HUDEP-2 (cell line): Measurements from ENCODE around the gene ZNF174.
A peak's percentile ranks its signal among the peaks of the same experiment; 100 is the strongest.

Experiments used
- DNase-seq, 76 experiments: peaks; one replicate each; lab custom pipeline; 2025; ENCODE audit not compliant: unreplicated experiment in 76 of 76; lab: John Stamatoyannopoulos, UW

ZNF174 gene

DNA sequence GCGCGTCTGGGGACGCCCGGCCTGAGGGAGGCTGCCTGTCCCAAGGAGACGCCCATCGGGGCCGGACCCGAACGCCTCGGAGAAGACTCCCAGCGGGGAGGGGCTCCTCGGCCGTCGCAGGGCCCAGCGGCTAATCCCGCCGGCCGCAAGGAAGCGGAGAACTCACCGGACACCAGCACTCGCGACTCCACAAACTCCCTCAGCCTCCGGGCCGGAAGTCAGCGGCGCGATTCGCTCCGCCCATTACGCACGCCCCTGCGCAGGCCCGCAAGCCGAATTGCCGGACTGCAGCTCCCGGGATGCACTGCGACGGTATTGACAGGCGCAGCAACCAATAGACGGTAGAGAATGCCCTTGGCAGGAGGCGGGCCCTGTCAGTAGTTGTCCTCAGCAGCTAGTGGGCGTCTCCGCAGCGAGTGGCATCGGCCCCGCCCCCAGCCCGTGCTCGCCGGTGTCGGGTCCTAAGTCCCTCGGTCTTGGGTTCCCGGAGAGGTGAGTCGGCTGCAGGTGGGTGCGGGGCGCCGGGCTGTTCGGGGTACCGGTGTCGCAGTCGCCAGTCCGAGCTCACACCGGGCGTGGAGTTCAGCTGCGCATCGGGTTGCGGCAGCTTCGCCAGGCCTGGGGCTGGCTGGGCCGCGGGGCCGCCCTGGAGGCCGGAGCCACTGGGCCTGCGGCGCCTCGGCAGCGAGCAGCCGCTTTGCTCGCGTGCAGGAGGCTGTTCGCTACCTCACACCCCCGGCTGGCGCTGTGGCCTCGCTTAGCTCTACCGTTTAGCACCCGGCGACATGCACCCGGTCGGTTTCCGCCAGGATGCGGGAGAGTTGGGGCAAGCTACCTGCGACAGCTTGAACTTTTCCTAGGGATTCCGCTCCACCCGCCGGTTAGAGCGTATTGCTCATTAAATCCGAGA is at the start of gene ZNF174, which contains the start of gene ZSCAN32:
Gene ZNF174, plus strand, starts transcription at position 437 of the 910 bp plus-strand sequence. CDS start 790 bp downstream, outside the sequence.
Gene ZSCAN32, minus strand, starts transcription at position 226 of the 910 bp plus-strand sequence. CDS start 3,447 bp downstream, outside the sequence.
- peak; percentile 41 to 99 (median 97) for DNase-seq

DNA sequence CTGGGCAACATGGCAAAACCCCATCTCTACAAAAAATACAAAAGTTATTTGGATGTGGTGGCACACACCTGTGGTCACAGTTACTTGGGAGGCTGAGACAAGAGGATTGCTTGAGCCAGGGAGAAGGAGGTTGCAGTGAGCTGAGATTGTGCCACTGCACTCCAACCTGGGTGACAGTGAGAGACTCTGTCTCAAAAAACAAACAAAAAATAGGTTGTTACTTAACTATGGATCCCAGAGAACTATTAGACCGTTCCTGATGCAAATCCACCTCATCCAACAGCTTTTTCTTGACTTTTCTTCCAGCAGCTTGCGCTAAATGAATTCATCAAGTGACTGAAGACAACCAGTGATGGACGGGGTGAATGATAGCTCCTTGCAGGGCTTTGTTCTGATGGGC is 45.4 kb upstream of the ZNF174 start, which contains the start of gene OR2C1:
Gene OR2C1, plus strand, starts transcription at position 301 of the 400 bp plus-strand sequence. Its CDS starts 52 bp downstream, at position 353.
- DNase-seq: no peak

DNA sequence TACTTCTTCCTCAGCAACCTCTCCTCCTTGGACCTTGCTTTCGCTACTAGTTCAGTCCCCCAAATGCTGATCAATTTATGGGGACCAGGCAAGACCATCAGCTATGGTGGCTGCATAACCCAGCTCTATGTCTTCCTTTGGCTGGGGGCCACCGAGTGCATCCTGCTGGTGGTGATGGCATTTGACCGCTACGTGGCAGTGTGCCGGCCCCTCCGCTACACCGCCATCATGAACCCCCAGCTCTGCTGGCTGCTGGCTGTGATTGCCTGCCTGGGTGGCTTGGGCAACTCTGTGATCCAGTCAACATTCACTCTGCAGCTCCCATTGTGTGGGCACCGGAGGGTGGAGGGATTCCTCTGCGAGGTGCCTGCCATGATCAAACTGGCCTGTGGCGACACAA is 44.9 kb upstream of the ZNF174 start:
- DNase-seq: no peak

DNA sequence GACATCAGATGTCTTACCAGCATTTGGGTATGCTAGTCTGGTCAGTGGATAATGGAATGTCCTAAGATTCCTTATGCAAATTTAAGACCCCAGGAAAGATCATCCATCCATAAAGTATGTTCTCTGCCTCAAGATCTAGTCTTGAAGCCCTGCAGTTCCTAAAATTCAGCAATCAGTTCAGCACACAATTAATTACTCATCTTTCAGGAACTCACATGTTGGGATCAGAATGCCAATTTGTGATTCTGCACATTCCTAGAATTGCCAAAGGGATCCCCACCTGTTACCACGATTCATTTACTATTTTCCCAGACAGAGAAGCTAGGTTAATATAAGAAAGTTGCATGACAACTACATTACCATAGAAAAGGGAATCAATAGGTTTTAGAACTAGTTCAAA is 42.1 kb upstream of the ZNF174 start:
- DNase-seq: no peak

DNA sequence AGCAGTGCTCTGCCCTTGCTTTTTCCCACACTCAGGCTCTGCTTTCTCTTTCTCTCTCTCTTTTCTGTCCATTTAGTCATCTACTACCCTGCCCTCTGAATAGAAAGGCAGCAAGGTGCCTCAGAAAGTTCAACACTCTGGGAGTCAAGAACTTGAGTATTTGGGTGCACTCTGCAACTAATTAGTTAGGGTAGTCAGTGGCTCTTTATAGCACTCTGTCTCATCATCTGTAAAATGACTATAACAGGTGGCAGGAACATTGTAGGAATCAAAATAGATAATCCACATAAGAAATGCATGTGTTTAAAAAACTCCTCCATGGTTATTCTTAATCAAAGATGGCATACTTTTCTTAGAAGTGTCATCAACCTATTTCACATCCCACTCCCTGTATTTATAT is 38.1 kb upstream of the ZNF174 start:
- no peak for DNase-seq

DNA sequence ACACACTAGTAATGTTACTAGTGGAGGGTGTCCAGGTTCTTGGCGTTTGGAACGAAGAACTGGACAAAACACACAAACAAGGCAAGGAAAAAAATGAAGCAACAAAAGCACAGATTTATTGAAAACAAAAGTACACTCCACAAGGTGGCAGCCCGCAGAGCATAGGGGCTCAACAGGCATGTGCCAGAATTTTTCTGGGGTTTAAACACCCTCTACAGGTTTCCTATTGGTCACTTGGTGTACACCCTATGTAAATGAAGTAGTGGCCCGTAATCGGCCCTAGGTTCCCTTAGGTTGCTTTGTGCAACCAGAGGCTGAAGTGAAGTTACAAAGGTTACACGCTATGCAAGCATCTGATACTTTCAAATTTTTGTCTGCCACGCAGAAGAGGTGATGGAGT is 37.2 kb upstream of the ZNF174 start:
- no peak for DNase-seq

DNA sequence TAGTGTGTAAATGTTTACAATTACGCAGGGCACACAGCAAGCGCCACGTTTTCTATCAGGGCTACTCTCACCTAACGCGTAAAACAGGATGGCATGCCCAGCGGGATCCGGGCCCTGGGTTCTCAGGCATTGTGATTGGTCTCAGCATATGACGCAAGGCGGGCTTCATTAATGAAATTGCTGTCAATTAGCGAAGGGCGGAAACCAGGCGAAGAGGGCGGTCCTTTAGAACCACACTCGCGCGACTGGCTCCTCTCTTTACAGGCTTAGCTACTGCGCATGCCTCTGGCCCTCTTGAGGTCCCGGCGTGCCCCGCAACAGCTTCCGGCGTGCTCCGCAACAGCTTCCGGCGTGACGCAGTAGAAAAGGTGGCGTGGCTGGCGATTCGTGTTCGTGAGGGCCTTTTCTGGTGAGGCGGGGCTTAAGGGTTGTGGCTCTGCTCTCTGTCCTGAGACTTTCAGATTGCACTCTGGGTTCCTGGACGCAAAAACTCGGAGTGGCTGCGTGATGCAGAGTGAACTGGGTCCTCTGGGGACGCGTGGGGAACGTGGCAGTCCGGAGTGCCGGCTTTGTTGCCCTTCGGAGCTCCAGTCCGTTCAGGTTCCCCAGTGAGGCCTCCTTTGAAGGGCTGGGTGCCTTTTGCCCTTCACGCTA is 36.1 kb upstream of the ZNF174 start:
- peak in 73 of 76 experiments; percentile 15 to 87 (median 68) for DNase-seq

DNA sequence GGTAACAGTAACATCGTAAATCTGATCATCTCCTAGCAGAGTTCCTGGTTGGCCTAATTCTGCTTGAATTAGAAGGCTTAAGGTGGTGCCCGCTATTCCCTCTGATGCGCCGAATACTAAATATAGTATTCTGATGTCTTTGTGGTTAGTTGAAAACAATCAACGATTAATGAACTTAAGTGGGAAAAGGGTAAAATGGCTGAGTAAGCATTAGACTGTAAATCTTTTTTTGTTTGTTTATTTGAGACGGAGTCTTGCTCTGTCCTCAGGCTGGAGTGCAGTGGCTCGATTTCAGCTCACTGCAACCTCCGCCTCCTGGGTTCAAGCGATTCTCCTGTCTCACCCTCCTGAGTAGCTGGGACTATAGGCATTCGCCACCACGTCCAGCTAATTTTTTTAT is 31.9 kb upstream of the ZNF174 start:
- no peak for DNase-seq

DNA sequence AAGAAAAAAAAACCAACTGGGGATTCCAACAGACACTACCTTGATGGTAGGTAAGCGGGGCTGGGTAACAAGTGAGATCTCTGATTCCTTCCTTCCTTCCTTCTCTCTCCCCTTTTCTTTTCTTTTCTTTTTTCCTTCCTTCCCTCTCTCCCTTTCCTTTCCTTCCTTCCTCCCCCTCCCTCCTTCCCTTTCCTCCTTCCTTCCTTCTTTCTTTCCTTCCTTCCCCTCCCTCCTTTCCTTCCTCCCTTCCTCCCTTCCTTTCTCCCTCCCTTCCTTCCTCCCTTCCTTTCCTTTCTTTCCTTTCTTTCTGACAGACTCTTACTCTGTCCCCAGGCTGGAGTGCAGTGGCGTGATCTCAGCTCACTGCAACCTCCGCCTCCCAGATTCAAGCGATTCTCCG is 25.3 kb upstream of the ZNF174 start:
- no peak for DNase-seq

DNA sequence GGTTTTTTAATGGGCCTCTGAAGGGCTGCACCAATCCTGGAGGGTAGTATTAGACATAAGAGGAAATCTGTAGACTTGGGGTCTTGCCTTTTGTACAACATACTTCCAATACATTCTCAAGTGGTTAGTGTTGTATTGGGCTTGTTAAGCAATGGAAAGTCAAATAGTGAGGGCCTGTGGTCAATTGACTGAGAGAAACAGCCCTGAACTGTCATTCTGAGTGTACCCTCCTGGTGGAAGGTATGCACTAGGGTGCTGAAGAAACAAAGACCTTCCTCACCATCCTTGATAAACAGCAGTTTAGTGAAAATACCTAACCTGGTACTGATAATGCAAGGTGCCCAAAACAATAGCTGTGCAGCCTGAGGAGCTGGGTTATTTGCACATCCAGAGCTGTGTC is 23.1 kb upstream of the ZNF174 start:
- DNase-seq: no peak

DNA sequence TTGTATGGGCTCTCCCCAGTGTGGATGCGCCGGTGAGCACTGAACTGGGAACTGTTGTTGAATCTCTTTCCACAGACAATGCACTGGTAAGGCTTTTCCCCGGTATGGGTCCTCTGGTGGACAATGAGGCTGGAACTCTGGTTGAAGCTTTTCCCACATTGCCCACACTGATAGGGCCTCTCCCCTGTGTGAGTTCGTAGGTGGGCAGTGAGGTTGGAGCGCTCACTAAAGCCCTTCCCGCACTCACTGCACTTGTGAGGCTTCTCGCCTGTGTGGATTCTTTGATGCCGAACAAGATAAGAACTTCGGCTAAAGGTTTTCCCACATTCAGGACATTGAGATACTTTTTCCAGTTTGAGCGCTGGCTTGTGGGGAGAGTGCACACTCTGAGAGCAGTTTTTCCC is 18.0 kb upstream of the ZNF174 start:
- DNase-seq: no peak

DNA sequence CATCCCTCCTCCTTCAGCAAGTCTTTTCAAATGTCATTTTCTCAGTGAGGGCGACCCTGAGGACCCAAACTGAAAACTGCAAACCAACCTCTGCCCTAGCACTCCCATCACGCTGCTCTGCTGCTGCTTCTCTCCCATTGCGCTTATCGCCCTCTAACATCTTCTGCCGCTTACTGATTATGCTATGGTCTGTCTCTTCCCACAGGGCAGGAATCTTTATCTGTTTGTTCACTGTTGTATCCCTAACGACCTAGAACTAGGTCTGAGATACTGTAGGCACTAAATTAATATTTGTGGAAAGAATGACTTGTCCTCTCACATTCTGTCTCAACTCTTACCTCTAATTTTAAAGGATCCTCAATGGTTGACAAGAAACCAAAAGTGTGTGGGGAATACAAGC is 12.7 kb upstream of the ZNF174 start:
- peak in 43 of 76 experiments; percentile 2 to 87 (median 36) for DNase-seq

DNA sequence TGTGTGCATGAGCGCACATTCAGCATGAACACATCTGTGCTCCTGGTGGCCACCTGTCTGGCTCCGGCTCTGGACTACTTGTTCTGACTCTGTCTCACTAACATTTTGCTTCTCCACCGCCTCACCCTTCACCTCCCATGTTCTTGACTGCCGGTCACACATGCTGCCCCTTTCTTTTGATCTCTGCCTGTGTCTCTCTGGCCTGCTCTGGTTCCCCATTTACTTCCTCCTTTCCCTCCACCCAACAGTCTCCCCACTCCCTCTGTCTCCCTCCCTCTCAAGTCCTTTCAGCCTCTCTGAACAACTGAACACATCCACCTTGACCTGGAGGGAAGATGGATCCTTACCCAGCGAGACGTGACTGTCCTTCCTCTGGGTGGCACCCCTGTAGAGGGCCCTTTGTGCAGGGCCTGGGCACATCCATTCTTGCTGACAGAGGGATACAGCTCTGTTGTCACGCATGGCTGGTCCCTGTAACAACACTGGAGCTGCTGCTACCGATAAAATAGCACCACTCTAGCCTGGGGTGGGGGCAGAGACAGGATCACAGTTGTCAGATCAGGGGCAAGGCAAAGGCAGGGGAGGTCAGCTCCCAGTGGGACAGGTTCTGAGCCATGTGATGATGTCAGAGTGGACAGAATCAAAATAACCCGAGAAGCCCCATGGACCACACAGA is 11.2 kb upstream of the ZNF174 start:
- DNase-seq: no peak

DNA sequence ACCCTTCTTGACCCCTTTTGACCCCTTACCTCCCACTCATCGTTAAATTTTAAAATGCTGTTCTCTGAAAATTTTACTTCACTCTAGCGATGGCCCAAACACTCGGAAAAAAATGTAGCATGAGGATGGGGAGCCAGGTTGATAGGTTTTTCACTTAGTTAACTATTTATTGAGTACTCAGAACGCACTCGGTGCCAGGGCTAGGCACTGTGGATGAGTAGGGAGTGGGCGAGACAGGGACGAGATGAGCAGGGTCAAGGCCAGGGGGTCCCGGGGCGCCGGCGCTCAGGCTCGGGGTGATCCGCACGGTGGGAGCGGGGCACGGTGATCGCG is 603 bp upstream of the ZNF174 start:
- DNase-seq: no peak

DNA sequence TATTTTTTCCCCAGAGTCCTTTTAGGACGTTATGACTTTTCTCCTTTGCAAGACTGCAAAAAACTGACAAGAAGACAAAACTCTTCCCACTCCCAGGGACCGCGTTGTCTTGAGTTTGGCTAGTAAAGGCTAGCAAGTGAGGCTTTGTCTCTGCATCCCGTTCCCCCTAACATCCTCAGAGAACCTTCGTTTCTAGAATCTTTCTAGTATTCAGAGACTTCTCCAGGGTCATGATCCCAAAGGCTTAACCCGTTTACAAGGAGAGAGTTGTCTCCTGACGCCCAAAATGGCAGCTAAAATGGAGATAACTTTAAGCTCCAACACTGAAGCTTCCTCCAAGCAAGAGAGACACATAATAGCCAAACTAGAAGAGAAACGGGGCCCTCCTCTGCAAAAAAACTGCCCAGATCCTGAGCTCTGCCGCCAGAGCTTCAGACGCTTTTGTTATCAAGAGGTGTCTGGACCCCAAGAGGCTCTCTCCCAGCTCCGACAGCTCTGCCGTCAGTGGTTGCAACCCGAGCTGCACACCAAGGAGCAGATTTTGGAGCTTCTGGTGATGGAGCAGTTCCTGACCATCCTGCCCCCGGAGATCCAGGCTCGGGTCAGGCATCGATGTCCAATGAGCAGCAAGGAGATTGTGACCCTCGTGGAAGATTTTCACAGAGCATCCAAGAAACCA is 843 bp downstream of the ZNF174 start:
- no peak for DNase-seq

DNA sequence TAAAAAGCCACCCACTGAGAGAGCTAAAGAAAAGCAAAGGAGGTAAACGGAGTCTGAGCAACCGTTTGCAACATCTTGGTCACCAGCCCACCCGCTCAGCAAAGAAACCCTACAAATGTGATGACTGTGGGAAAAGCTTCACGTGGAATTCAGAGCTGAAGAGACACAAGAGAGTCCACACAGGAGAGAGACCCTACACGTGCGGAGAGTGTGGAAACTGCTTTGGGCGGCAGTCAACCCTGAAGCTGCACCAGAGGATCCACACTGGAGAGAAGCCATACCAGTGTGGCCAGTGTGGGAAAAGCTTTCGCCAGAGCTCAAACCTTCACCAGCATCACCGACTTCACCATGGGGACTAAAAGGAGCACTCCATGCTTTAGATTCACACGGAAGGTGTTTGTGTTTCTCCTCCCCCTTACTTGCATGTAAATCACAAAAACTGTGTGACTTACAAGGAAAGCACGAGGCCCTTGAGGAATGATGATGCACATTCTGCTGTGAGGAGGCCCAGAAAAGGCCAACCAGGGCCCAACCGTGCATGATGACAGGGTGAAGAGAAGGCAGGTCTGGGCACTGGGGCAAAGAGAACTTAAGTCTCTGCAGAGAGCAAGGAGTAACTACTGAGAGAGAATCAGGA is 7.7 kb downstream of the ZNF174 start:
- DNase-seq: no peak

DNA sequence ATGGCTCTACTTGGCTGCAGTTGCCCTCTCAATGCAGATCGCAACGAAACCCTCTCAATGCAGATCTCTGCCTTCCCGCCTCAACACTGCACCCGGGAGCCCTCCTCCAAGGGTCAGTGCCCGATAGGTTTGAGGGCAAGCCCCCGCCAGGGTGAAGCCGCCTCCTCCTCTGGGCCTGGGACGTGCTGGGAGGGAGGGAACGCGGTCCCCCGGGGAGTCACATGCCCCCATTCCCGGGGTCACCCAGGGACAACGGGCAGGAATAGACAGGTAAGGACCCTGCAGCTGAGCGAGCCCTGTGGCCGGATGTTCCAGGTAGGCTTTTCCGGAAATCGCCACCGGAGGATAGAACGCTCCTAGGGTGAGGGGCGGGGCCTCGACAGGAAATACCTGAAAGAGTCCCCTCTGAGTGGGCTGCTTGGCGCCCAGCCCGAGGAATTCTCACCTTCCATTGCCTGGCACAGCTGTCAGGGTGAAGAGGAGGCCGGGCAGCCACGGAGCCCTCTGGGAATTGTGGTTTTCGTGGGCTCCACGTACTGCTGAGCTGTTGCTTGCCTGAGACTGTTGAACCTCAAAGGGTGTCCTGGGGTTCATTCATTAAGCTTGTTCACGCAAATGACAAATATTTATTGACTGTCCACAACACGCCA is 12.8 kb downstream of the ZNF174 start:
- DNase-seq: no peak

DNA sequence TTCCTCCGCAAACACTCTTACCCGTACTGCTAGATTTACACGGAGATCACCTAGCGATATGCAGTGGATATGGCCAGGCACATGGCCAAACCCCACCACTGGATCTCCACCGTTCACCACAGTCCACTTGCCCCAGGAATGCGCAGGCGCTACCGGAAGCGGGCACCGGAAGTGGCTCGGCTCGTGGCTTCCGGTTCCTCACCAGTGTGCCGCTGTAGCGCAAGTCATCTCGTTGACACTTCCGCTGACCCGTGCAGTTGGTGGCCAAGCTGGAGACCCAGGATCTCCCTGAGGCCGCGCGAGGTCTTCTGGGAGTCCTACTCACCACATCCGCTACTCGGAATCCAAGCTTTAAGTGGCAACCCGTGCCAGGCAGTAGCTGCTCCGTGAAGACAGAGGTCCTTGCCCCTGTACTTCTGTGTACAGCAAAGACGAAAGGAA is 30.8 kb downstream of the ZNF174 start:
- DNase-seq: no peak

DNA sequence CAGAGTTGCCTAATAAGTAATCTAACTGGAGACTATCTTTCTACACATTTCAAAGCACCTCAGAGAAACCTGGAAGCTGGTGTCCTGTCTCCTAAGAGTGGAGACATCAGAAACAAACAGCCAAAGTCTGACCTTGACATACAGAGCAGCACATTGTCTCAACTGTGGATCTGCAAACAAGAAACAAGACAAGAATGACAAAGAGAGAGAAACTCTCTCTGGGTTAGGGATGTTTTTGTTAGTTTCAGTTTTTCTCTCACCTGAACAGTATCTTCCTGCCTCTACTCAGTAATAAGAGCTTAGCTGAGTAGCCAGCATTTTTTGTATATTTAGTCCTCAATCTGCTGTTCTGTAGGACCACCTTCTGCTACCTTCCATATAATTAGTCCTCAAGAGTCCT is 33.4 kb downstream of the ZNF174 start:
- DNase-seq: no peak

DNA sequence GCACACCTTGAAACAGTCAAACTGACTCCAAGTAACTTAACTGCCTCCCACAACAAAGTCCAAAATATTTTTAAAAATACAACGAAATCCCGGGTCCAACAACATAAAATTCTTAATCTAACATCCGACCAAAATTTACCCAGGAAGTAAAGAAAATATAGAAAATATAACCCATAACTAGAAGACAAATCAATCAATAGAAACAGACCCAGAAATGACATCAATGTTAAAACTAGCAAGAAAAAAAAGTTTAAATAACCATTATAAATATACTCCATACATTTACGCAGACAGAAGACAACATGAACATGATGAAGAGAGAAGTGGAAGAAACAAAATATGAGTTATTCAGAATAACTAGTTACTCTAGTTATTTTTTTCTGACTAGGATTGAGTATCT is 38.6 kb downstream of the ZNF174 start:
- DNase-seq: no peak
